ENCODE data around the gene P3H4. TPM values are rescaled to one million over a fixed set of nuclear protein-coding genes. Genes with fewer than 3 reads are reported as not detected.
A peak's percentile ranks its signal among the peaks of the same experiment; 100 is the strongest.

The P3H4 gene
- total RNA-seq, 1 donor from 2014 or later: 32.1 TPM

GRCh38 chr17:41813699-41814124 is 2.0 kb upstream of the P3H4 start:
- FAIRE-seq (no peak), DNase-seq (ENCODE audit: low read depth) (no peak)
- H3K4me3 ChIP-seq (ENCODE audit: low read depth, low read length): peak overlapping the region; percentile 57
- no peaks in the 10 kb centered on the region for H3K27me3 ChIP-seq (ENCODE audit: control insufficient read depth, insufficient read depth, low read length)
- TF ChIP-seq CTCF (IDR thresholded peaks at IDR 0.05; ENCODE audit: insufficient read depth, low read length, severe bottlenecking): no peak
- peaks cover 10% of the 10 kb centered on the region for H3K36me3 ChIP-seq (ENCODE audit: control insufficient read depth, insufficient read depth, low read length)

GRCh38 chr17:41813152-41813680 is 1.5 kb upstream of the P3H4 start:
- FAIRE-seq: no peak
- no peak for TF ChIP-seq CTCF (IDR thresholded peaks at IDR 0.05; ENCODE audit: insufficient read depth, low read length, severe bottlenecking)
- H3K36me3 ChIP-seq (ENCODE audit: control insufficient read depth, insufficient read depth, low read length): peaks cover 7% of the 10 kb centered on the region
- H3K4me3 ChIP-seq (ENCODE audit: low read depth, low read length): peak overlapping the region; percentile 57
- no peak for DNase-seq (ENCODE audit: low read depth)
- H3K27me3 ChIP-seq (ENCODE audit: control insufficient read depth, insufficient read depth, low read length): no peaks in the 10 kb centered on the region

- DNase-seq (ENCODE audit: low read depth): peak; percentile 47
- peaks cover 7% of the 10 kb centered on the region for H3K36me3 ChIP-seq (ENCODE audit: control insufficient read depth, insufficient read depth, low read length)
- FAIRE-seq: no peak
- TF ChIP-seq CTCF (IDR thresholded peaks at IDR 0.05; ENCODE audit: insufficient read depth, low read length, severe bottlenecking): no peak
- H3K27me3 ChIP-seq (ENCODE audit: control insufficient read depth, insufficient read depth, low read length): no peaks in the 10 kb centered on the region
- peak within 1 kb of the TSS; percentile 57 for H3K4me3 ChIP-seq (ENCODE audit: low read depth, low read length)
Measured at GRCh38 chr17:41812381-41813151, 817 bp upstream of the P3H4 start, which contains the start of gene FKBP10. FKBP10 (plus strand) TSS chr17:41813004; CDS start chr17:41813035, 31 bp downstream.

- peaks cover 10% of the 10 kb centered on the region for H3K36me3 ChIP-seq (ENCODE audit: control insufficient read depth, insufficient read depth, low read length)
- H3K4me3 ChIP-seq (ENCODE audit: low read depth, low read length): peak overlapping the region; percentile 57
- H3K27me3 ChIP-seq (ENCODE audit: control insufficient read depth, insufficient read depth, low read length): no peaks in the 10 kb centered on the region
- no peak for TF ChIP-seq CTCF (IDR thresholded peaks at IDR 0.05; ENCODE audit: insufficient read depth, low read length, severe bottlenecking)
- no peak for DNase-seq (ENCODE audit: low read depth)
- no peak for FAIRE-seq
Measured at GRCh38 chr17:41810659-41811548, 845 bp downstream of the P3H4 start.

- Histone ChIP-seq H3K4me3 (ENCODE audit: low read depth, low read length) (no peak overlapping the region), H3K27me3 (ENCODE audit: control insufficient read depth, insufficient read depth, low read length) (no peaks in the 10 kb centered on the region), H3K36me3 (ENCODE audit: control insufficient read depth, insufficient read depth, low read length) (peaks cover 11% of the 10 kb centered on the region)
- TF ChIP-seq CTCF (IDR thresholded peaks at IDR 0.05; ENCODE audit: insufficient read depth, low read length, severe bottlenecking): no peak
- DNase-seq (ENCODE audit: low read depth): no peak
- FAIRE-seq: no peak
Measured at GRCh38 chr17:41806685-41807445, 4.9 kb downstream of the P3H4 start.
